NAMALWA (cell line): ENCODE measurements around the gene HMGN4.
A peak's percentile ranks its signal among the peaks of the same experiment; 100 is the strongest.

Experiments
- DNase-seq: peaks from one replicate; pipeline ENCODE4 v3.0.0-alpha.2; 2015; ENCODE audit warnings: low spot score

The HMGN4 gene

DNA sequence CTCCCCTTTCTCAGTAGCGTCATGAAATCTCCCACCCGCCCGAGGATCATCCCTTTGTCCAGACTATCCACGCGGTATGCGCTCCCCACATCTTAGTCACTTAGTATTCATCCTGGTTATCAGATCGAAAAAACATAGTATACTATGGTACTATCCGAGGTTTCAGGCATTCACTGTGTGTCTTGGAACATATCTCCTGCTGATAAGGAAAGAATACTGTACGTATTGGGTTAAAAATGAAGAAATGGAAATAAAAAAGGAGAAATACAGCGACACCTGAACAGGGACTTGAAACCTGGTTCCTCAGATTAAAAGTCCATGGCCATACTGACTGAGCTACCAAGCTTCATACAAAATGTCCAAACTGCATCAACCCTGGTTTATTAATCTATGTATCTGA is 14.0 kb downstream of the HMGN4 start:
- no peak for DNase-seq

DNA sequence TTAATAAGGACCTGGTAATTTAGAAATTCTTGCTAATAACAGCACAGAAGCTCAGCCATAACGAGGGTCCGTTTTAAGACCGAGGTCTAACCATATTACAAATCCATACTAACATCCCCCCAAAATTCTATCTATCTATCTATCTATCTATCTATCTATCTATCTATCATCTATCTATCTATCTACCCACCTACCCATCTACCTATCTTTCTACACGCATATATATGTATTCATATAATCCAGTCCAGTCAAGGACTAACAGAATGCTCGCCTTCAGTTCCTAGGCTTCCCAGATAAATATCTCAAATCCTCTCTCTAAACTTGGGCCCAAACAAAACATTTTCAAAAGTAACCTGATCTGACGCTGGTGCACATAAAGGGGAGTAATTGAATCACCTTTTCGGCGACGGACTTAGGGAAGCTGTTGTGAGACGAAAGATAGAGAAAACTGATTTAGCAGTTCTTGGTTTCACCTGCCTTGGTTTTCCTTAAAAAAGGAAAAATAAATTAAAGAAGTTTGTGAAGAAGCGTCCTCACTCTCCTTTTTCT is 14.5 kb downstream of the HMGN4 start:
- DNase-seq = no peak

DNA sequence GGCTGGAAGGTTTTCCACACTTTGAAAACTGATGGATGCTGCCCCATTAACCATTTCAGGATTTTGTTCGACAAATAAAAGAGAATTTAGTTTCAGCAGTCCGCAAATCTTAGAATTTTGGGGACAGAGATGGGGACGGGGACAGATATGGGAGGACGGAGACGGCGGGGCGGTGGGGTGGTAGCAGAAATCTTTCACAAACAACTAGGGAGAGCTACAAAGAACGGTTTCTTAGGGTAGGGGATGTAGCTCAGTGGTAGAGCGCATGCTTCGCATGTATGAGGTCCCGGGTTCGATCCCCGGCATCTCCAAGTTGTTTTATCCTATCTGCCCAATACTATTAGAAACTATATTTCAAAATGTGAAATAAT is 15.1 kb downstream of the HMGN4 start:
- DNase-seq = peak; percentile 88

DNA sequence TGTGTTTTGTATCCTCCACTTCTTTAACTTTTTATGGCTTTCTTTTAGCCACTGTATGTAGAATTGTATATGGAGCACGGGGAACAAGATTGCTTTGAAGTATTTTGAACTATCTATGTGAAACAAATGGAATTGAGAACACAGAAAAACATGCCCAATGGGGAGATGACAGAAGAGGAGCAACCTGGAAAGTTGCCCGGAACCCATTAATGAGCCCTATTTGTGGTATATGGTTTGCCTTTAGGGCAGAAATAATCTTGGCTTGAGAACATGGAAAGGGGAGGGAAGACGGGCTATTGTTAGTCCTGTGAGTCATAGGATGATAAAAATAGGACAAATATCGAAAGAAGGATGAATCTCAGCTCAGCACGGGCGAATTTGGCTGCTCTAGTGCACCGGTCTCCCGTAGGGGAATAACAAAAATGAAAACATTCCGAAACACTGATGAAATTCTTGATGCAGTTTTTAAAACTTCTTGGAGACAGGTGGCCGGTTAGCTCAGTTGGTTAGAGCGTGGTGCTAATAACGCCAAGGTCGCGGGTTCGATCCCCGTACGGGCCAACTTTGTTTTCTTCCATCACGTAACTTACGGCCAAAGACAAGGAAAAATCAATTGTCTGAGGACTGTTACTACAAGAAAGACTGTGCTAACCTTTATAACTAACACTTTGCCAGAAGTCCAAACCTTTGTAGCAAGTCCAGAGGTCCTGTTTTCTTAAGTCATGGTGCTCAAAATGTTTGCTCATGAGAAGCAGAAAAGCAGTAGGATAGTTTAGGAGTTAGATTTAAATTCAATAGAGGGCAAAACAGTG is 15.7 kb downstream of the HMGN4 start:
- DNase-seq = peak; percentile 91

DNA sequence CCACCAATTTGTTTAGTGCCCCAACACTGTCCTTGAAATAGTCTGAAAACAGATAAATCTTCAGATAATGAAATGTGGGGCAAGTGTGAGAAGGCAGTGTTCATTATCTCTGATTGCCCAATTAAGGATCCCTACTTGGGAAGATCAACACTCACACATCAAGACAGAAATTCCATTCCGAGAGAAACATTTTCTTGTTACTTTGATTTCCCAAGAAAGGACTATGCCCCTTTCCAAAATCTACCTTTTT is 16.2 kb downstream of the HMGN4 start:
- no peak for DNase-seq

DNA sequence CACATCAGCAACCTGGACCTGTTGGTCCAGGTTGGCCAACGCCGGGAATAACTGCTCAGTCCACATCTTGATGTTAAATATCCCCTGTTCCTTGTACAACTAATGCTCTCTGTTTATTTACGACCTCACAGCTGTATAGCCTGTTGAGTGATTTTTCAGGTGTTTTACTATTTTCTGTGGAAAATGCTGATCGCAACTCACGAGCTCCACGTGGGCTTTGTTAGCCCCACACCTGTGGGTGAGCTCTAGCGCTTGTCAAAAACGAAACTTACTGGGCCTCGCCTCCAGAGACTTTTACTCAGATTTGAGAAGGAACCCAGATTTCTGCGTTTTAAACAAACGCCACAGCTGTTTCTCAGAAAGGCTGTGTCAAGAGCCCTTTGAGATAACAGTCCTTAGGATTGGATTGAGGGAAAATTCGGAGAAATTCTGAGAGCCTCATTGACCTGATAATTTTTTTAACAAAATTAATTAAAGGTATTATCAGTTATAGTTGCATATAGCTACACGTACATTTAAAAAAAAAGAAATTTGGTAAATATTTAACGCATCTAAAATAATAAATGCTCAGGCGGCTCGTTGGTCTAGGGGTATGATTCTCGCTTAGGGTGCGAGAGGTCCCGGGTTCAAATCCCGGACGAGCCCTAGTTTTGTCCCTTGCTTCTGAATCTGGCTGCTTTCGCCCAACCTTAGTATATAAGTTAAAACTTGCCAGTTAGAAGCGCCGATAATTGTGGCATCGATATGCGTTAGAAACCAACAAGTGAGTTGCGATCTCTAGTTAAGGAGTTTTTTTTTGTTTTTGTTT is 16.7 kb downstream of the HMGN4 start:
- DNase-seq = peak; percentile 91

DNA sequence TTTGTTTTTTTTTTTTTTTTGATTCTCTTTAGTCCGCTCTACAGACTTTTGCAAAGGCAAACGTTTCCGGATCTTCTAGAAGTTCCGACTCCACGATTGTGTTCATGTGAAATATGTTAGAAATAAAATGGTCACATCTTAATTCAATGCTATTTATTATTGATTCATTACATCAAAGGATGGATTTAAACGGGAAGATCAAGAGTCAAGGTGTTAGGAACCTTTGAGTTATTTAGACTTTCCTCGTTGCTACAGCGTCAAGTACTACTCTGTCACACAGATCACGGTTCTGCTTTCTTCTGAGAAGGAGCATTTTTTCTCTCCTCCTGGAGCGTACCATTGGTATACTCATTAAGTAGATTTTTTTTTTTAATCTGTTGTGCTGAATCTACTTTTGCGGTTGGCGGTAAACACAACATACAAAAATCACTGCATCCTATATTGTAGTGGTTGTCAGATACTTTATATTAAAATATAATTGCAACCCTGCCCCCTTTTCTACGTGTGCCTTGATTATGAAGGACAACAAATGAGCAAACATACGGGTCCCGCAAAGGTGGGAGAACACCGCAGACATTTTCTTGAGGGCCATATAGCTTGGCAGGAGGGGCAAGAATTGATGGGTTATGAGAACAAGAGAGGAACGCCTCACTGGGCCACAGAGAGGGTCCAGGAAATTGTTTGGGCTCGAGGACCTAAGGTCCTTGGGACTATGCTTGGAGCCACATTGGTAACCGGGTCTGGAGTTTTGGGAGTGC is 17.5 kb downstream of the HMGN4 start:
- peak; percentile 76 for DNase-seq

DNA sequence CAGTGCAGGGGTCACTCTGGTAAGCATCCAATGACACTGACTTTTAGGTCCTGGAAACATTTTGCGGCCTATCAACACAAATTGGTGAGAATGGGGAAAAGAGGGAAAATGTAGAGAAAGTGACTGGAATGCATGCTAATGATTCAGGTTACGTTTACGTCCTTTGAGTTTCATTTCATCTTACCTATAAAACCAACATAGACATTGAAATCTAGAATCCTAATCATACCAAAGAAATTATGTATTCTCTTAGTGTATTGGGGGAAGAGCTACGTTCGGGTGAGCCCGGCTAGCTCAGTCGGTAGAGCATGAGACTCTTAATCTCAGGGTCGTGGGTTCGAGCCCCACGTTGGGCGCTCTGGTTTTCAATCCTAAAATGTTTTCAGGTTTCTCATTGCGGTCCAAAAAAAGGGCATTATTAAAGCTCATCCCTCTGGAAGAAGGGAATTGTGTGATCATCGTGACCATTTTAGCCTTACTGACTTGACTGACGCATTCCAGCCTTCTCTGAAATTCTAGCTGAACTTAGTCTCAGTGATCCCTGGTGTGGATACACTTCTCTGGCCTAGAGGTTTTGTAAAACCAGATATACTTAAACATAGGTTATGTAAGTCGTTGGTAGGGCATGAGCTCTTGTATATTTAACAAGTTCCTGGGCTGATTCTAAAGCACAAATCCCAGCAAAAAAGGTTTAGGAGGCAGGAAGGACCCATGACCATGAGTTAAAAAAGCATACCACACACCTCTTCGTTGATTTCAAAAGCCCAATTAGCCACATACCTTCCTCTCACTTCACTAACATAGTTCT is 18.3 kb downstream of the HMGN4 start:
- peak; percentile 78 for DNase-seq

DNA sequence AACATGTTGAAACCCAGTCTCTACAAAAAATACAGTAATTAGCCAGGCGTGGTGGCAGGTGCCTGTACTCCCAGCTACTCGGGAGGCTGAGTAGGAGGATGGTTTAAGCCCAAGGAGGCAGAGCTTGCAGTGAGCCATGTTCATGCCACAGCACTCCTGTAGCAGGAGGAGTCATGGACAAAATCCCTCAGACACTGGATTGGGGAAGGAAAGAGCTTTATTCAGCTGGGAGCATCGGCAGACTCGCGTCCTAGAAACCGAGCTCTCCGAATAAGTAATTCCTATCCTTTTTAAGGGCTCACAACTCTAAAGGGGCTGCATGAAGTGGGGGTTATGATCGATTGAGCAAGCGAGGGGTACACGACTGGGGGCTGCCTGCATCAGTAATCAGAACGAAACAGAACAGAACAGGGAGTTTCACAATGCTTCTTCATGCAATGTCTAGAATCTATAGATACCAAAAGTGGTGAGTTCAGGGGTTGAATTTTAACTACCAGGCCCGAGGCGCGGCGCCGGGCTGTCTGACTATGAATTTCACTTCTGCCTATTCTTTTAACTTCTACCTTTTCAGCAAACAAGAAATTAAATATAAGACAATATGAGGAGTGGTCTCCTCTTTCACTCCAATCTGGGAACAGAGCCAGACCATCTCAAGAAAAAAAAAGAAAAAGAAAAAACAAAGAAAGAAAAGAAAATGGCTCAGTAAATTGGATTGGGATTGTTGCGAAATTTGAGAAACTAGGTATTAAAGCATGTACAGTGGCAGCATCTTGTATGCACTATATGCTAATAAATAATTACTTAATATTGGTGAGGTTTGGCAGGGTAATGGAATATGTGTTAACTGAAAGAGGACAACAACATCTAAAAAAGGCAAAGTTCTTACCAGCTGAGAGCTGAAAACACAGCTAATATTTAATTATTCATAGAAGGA is 23.6 kb downstream of the HMGN4 start:
- no peak for DNase-seq

DNA sequence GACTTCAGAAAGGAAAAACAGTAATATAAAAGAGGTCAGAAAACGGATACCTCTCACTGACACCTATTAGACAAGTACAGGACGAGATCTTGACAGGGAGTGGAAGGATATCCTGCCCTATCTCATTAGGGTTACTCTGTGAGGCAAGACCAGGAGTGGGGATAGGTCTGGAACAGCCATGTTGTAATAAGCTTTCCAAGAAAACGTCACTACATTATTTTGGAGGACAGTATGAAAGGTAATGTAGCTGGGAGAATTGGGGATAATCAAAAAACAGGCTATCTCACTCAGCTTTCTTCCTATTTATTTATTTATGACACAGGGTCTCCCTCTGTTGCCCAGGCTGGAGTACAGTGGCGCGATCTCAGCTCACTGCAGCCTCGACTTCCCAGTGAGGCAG is 25.3 kb downstream of the HMGN4 start:
- DNase-seq = no peak

DNA sequence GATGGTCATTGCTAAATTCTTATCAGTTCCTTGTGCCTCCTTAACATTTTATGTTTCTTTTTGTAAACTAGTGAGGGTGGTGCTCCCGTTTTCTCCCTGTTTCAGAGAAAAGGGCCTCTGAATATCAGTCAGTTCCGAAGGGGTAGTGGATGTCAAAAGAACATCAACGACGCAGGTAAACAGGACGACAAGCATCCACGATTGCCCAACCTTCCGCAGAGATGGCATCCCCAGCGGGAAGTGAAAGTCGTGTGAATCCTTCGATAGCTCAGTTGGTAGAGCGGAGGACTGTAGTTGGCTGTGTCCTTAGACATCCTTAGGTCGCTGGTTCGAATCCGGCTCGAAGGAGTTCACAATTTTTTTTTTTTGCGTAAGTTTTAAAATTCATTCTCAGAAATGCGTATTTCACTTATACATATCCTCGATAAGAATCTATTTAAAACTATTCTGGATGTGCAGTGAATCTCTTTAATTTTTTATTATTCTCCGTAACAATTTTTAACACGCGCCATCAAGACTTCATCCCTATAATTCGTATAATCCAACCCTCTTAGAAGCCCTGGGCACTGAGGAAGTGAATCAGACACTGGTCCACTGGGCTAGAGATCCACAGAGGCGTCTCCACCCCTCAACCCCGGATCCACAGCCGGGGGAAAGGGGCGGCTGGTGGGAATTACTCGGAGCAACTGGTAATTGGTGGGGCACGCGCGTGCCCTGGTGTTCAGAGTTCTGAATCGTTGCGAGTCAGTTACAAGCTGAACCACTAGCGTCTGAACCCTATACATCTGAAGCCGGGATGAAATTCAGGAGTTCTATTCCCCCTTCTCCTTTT is 30.7 kb downstream of the HMGN4 start:
- peak; percentile 98 for DNase-seq

DNA sequence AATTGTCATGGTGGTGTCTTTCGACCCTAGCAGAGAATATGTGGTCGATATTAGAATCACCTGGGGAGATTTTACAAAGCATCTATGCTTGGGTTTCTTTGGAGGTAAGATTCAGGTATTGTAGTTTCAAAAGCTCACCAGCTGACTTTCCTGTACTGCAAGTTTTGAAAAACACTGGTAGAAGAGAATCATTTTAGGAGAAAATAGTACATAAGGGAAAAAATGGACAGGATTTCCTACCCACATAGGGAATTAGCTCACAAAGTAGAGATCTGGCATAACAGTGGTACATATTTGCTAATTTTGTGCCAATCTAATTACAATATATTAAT is 31.2 kb downstream of the HMGN4 start:
- no peak for DNase-seq

DNA sequence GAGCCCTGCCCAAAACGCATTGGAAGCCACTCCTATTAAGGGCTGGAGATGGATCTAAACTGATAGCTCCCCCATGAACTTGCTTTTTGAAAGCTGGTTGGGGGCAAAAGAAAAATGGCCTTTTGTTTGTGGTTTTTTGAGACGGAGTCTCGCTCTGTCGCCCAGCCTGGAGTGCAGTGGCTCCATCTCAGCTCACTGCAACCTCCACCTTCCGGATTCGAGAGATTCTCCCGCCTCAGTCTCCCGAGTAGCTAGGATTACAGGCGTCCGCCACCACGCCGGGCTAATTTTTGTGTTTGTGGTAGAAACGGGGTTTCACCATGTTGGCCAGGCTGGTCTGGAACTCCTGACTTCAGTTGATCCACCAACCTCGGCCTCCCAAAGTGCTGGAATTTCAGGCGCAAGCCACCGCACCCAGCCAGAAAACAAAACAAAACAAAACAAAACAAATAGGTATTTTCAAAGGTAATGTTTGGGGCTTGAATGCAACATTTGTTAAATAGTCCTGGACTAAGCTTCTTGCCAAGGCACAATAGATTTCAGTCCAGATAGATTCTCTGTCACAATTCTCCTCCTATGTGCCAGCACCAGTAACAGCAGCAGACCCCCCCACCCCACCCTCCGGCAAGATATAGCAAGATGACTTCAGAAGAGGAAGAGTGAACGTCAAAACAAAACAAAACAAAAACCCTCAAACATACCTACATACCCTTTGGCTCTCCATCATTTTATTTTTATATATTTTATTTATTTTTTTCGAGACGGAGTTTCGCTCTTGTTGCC is 32.1 kb downstream of the HMGN4 start:
- DNase-seq = no peak

DNA sequence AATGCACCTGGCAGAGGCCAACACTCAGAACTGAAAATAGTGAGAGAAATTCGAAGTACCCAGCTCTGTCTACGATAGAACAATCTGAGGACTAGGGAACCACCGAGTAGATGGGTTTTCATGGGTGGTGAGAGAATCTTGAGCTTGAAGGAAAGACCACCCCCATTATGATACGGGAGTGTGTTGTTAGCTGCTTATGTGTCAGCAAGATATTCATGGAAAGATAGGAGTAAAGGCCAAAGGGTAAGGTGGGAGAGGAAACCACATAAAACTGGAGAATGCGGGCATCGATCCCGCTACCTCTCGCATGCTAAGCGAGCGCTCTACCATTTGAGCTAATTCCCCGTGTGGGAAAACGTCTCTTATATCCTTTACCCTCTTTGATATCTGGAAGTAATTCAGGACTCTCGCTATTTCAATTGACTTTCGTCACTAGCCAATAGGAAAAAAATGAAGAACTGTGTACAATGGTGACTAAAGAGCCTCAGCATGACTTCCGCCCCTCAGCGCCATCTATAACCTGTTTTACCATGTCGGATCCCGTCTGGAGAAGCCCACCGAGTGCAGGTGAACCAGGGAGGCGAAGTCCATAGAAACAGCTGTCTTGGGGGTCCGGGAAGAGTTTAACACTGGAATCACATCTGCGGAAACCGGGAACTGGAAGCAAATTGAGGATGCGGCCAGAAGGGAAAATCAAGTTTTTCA is 33.6 kb downstream of the HMGN4 start:
- DNase-seq = peak; percentile 78

DNA sequence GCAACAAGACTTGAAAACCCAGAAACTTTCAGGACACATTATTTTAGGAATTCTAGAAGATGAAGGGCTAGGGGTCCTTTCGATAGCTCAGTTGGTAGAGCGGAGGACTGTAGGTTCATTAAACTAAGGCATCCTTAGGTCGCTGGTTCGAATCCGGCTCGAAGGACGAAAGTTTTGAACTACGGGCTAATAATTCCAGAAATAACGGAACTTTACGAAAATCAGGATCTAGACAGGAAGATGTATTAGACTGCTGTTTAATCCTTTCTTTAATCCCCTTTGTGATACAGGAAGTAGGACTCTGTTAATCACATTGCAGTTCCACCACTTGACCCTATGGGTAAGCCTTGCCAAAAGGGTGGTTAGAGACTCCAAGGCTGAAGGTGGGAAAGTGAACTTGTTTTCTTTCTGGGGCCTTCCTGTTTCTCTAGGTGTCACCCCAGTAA is 37.4 kb downstream of the HMGN4 start:
- DNase-seq = no peak

DNA sequence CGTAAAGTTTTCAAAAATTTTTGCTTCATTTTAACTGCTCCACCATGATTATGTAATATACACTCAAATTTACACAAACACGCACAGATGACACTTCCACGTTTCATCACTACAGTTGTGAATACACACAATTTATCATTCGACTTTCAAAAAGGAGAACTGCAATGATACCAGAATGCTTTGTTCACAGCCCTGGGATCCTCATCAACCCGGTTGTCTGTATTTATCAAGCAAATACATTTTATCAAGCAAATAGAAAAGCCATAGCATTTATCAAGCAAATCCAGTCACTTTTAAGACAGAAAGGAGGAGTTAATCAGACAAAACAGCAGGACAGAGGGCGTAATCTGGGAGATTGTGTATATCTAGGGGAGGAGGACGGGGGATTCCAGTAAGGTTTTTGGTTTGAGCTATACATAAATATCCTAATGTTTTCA is 38.3 kb downstream of the HMGN4 start:
- no peak for DNase-seq

DNA sequence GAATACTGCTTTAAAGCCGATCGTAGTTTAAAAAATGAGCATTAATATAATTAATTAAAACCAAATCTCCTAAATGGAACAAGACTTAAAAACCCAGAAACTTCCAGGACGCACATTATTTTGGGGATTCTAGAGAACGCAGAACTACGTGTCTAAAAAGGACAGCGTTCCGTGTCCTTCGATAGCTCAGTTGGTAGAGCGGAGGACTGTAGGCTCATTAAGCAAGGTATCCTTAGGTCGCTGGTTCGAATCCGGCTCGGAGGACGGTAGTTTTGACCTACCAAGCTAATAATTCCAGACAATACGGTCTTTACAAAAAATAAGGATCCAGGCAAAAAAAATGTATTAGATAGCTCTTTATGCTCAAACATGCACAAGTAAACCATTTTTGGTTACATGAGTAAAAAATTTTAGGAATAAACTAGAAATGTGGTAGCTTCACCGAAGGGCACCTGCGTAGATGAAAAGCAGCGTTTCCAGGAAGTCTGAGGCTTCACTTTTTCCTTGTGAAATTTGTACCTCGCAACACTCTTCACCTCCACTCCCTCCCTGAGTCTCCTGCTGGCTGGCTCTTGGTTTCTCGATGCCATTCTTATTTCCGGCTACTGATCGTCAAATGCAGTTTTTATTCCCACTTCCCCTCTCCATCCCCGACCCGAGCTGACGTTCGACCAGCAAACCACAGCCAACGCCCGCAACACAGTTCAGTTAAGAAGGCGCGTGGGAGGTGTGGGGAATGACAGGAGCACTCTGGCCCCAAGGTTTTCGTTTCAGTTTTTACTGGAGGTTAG is 39.0 kb downstream of the HMGN4 start:
- no peak for DNase-seq

DNA sequence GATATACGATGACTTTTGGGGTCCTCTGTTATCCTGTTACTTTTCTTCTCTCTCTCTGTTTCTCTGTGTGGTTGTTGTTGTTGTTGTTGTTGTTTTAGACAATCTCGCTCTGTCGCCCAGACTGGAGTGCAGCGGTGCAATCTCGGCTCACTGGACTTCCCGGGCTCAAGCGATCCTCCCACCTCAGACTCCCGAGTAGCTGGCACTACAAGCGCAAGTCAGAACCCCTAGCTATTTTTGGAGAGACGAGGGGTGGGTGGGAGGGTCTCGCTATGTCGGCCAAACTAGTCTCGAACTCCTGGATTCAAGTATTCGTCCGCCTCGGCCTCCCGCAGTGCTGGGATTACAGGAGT is 39.5 kb downstream of the HMGN4 start:
- no peak for DNase-seq
